Gastrocnemius medialis (tissue), 4 donors: Measurements from ENCODE around the gene OPCML.

Experiments used
- CTCF ChIP-seq, 5 experiments: fragments of 450-650 bp in 3 of 5; fragments of 200-600 bp in 2 of 5; sonication (generic) in 2 of 5; IDR thresholded peaks in 4 of 5; conservative IDR thresholded peaks in 1 of 5; 1 replicate in 4 of 5; 2 replicates in 1 of 5; pipeline ENCODE4 v1.5.1; 2016 to 2019; ENCODE audit warnings: antibody characterized with exemption in 5 of 5, mild to moderate bottlenecking in 3 of 5, moderate library complexity in 3 of 5
- POLR2A ChIP-seq, 2 donors: fragments of 450-650 bp; IDR thresholded peaks; one replicate each; pipeline ENCODE4 v1.6.1; 2017; ENCODE audit warnings: antibody characterized with exemption in 2 of 2, mild to moderate bottlenecking in 2 of 2, moderate library complexity in 2 of 2

- TF ChIP-seq CTCF (IDR thresholded peaks at IDR 0.05 in 4 of 5, conservative IDR thresholded peaks at IDR 0.05 in 1 of 5) (no peak), POLR2A (IDR thresholded peaks at IDR 0.05) (no peak)
These were observed 681.1 kb downstream of the OPCML start for GRCh38 chr11:132851247-132851646.
